Pancreas (tissue), 10 donors: ENCODE results near the gene OLFML1. TPM values are rescaled to one million over a fixed set of nuclear protein-coding genes. Genes with fewer than 3 reads are reported as not detected.

Experiments
- ATAC-seq, 4 donors: fragments of 200-7000 bp; cut with Tn5 transposase; one replicate each; pipeline versions ENCODE4 v1.8.0 to v1.9.1; 2020; ENCODE audit warnings: mild to moderate bottlenecking in 4 of 4, moderate library complexity in 4 of 4
- DNase-seq, 6 donors: peaks; one replicate each; pipeline ENCODE4 v3.0.0-alpha.2; 2020
- FAIRE-seq: peaks from 2 replicates; lab custom pipeline; 2012; peaks lifted over from hg19 to GRCh38; lab: Jason Lieb, UNC
- H3K27ac ChIP-seq, 4 donors: fragments of 200-600 bp; sonication (generic); 1 replicate in 3 of 4; 2 replicates in 1 of 4; pipeline versions ENCODE4 v1.5.0 to v1.8.0; 2020
- H3K27me3 ChIP-seq, 4 donors: fragments of 200-600 bp; one replicate each; pipeline ENCODE4 v1.8.0; 2021
- H3K36me3 ChIP-seq, 3 donors: fragments of 200-600 bp; sonication (generic) in 1 of 3; one replicate each; pipeline versions ENCODE4 v1.5.0 to v1.8.0; 2020 to 2021
- H3K4me1 ChIP-seq, 3 donors: fragments of 200-600 bp; one replicate each; pipeline ENCODE4 v1.8.0; 2021
- H3K4me3 ChIP-seq, 4 donors: fragments of 200-600 bp; sonication (generic) in 2 of 4; one replicate each; pipeline versions ENCODE4 v1.5.0 to v1.8.0; 2020 to 2021
- H3K9me3 ChIP-seq, 4 donors: fragments of 200-600 bp; one replicate each; pipeline ENCODE4 v1.8.0; 2021
- CTCF ChIP-seq, 4 donors: fragments of 200-600 bp; sonication (generic) in 3 of 4; IDR thresholded peaks; one replicate each; pipeline versions ENCODE4 v1.5.0 to v1.8.0; 2021; ENCODE audit warnings: antibody characterized with exemption in 4 of 4
- WGBS, 2 donors: extraction: QIAGEN DNeasy Blood & Tissue Kit; methylation state at CpG; one replicate each; pipeline ENCODE4 v1.1.7; 2013; 5-methylcytosine and 5-hydroxymethylcytosine counted together
- intact Hi-C, 3 donors: fragments of 100-400 bp; cut with DNase I; formaldehyde crosslinking; loops; one replicate each; pipeline versions ENCODE4 v1.11.1 to v1.14.2; 2022
- polyA plus RNA-seq, 2 donors: library from polyadenylated mRNA; stranded (reverse); fragments of 200-250 nt; gene quantifications; one replicate each; pipeline ENCODE4 v1.2.3, GENCODE V29; 2013
- total RNA-seq, 6 donors: library from RNA; stranded (reverse); fragmentation: NEBNext Ultra II Directional in 4 of 6; extraction: Animal tissue kit (Norgen Biotek cat#: 25700) in 4 of 6; gene quantifications; one replicate each; pipeline versions ENCODE4 v1.2.1 to v1.2.4, GENCODE V29; 2021 to 2023
- donor health status: healthy with polysubstance abuse.
- donor health status: DM: no; HTN: no; CAD: no; lungs with moderate emphysema.
- donor health status: DM: no; HTN: no; CAD: no.
- donor health status: control.
- donor health status: control.
- donor health status: Bipolar disorder and iron deficiency.
- donor health status: DM: yes; HTN: yes; CAD: no.
- donor health status: DM: no; HTN: no; CAD: no.
- donor health status: DM: no; HTN: no; CAD: no.
- donor health status: DM: yes; HTN: yes; CAD: no.

OLFML1 gene
- total and polyA plus RNA-seq, 8 donors: 0.32 to 7.0 (median 0.99) TPM

- FAIRE-seq (no peak), DNase-seq (no peak), ATAC-seq (no peak)
- H3K4me3 ChIP-seq: no peak overlapping the region
- no peaks in the 10 kb centered on the region for H3K27me3 ChIP-seq
- intact Hi-C loops: no loop called here
- H3K9me3 ChIP-seq: no peaks in the 10 kb centered on the region
- WGBS, 2 donors: 57 to 65% methylated on average over 3 of the region's 3 CpGs
- no peaks in the 10 kb centered on the region for H3K4me1 ChIP-seq
- TF ChIP-seq CTCF (IDR thresholded peaks at IDR 0.05): no peak
- no peaks in the 10 kb centered on the region for H3K36me3 ChIP-seq
- no peak overlapping the region for H3K27ac ChIP-seq
These were observed 661 bp upstream of the OLFML1 start for GRCh38 chr11:7484645-7485044.

GRCh38 chr11:7486098-7486780 lies 933 bp downstream of the OLFML1 start:
- Histone ChIP-seq H3K4me3 (peak overlapping the region in 1 of 4 donors; percentile 15), H3K4me1 (no peaks in the 10 kb centered on the region), H3K36me3 (no peaks in the 10 kb centered on the region), H3K27me3 (no peaks in the 10 kb centered on the region), H3K9me3 (no peaks in the 10 kb centered on the region), H3K27ac (no peak overlapping the region)
- 62 to 68% methylated on average over 2 of the region's 2 CpGs for WGBS, 2 donors
- ATAC-seq (no peak), DNase-seq (no peak), FAIRE-seq (no peak)
- TF ChIP-seq CTCF (IDR thresholded peaks at IDR 0.05): no peak
- intact Hi-C loops: no loop called here

- WGBS, 2 donors: 75 to 82% methylated on average over 6 of the region's 6 CpGs
- Histone ChIP-seq H3K9me3 (no peaks in the 10 kb centered on the region), H3K27me3 (no peaks in the 10 kb centered on the region), H3K36me3 (no peaks in the 10 kb centered on the region), H3K27ac (no peak overlapping the region), H3K4me1 (no peaks in the 10 kb centered on the region), H3K4me3 (no peak overlapping the region)
- TF ChIP-seq CTCF (IDR thresholded peaks at IDR 0.05): no peak
- DNase-seq (no peak), ATAC-seq (no peak), FAIRE-seq (no peak)
- intact Hi-C loops: no loop called here
These were observed 1.5 kb downstream of the OLFML1 start for GRCh38 chr11:7486781-7487140.

- H3K27ac ChIP-seq: no peak overlapping the region
- H3K9me3 ChIP-seq: no peaks in the 10 kb centered on the region
- H3K4me3 ChIP-seq: no peak overlapping the region
- no peak for TF ChIP-seq CTCF (IDR thresholded peaks at IDR 0.05)
- H3K4me1 ChIP-seq: no peaks in the 10 kb centered on the region
- intact Hi-C loops: no loop called here
- 52 to 57% methylated on average over 2 of the region's 2 CpGs for whole genome bisulfite sequencing, 2 donors
- ATAC-seq (no peak), DNase-seq (no peak), FAIRE-seq (no peak)
- H3K36me3 ChIP-seq: no peaks in the 10 kb centered on the region
- no peaks in the 10 kb centered on the region for H3K27me3 ChIP-seq
These were observed 2.1 kb downstream of the OLFML1 start for GRCh38 chr11:7487360-7487759.

GRCh38 chr11:7488681-7489080 lies 3.4 kb downstream of the OLFML1 start:
- no peak for FAIRE-seq
- DNase-seq: no peak

More at GRCh38 chr11:7488681-7489080, 3.4 kb downstream of the OLFML1 start:
- intact Hi-C loops: no loop called here
- no peaks in the 10 kb centered on the region for H3K4me1 ChIP-seq
- TF ChIP-seq CTCF (IDR thresholded peaks at IDR 0.05): no peak
- no peaks in the 10 kb centered on the region for H3K9me3 ChIP-seq
- H3K36me3 ChIP-seq: no peaks in the 10 kb centered on the region
- no peaks in the 10 kb centered on the region for H3K27me3 ChIP-seq
- no peak overlapping the region for H3K27ac ChIP-seq
- ATAC-seq: no peak
- 87 to 100% methylated on average over 1 of the region's 1 CpG for WGBS, 2 donors
- no peak overlapping the region for H3K4me3 ChIP-seq
